GM21529 (cell line): ENCODE measurements around the gene CCL19.

Source experiments
- ATAC-seq: cut with Tn5 transposase; IDR thresholded peaks from one replicate; pipeline ENCODE4 v1.9.1; 2021; ENCODE audit not compliant: unreplicated experiment

Gene CCL19

DNA sequence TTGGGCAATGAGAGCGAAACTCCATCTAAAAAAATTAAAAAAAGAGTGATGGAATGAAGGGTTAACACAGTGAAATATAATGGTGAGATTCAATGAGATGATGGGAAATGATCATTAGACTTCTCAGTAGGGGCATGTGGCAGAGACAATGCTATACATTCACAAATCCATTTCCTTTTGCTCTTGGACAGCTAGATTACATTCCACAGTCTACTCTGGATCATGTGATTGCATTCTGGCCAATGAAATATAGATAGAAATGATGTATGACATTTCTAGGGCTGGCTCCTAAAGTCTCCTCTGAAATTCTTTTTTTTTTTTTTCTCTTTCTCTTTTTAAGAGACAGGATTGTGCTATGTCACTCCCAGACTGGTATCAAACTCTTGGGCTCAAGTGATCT is 48.4 kb downstream of the CCL19 start:
- no peak for ATAC-seq
